ENCODE measurements around the gene MEPCE. TPM values are rescaled to one million over a fixed set of nuclear protein-coding genes. Genes with fewer than 3 reads are reported as not detected.

The MEPCE gene
- total RNA-seq (2022; extraction: Qiagen RNA extraction; ENCODE audit: low read depth) = 37.3 to 48.6 TPM (median 43.9 TPM) in 5 replicates

GRCh38 chr7:100429637-100430492 lies at the start of gene MEPCE:
Gene MEPCE (plus strand): TSS chr7:100429831. CDS start chr7:100430019, 188 bp downstream.

GRCh38 chr7:100428199-100428966 lies 1.2 kb upstream of the MEPCE start, which contains the start of gene ZCWPW1:
Gene ZCWPW1 (minus strand): TSS chr7:100428703. CDS start chr7:100420649, 8,054 bp downstream.

GRCh38 chr7:100464210-100464660 lies 34.6 kb downstream of the MEPCE start, which contains the start of gene SPACDR:
Gene SPACDR (minus strand): TSS chr7:100464260. CDS start chr7:100464025, 235 bp downstream.

GRCh38 chr7:100478958-100479660 lies 49.5 kb downstream of the MEPCE start, which contains the start of gene TSC22D4:
Gene TSC22D4 (minus strand): TSS chr7:100479214. CDS start chr7:100478038, 1,176 bp downstream.

Other genes starting within 250 kb of the MEPCE start
- not detected in 5 replicates for gene PVRIG, start 209.9 kb upstream of the MEPCE start, total RNA-seq (2022; extraction: Qiagen RNA extraction; ENCODE audit: low read depth)
- gene SPDYE3, start 122.1 kb upstream of the MEPCE start, total RNA-seq (2022; extraction: Qiagen RNA extraction; ENCODE audit: low read depth) = not detected in 5 replicates
- 17.3 to 30.3 TPM (median 27.1 TPM) in 5 replicates for gene PILRB, start 71.7 kb upstream of the MEPCE start, total RNA-seq (2022; extraction: Qiagen RNA extraction; ENCODE audit: low read depth)
- 3.3 to 6.0 TPM (median 5.8 TPM) in 5 replicates for gene PILRA, start 56.3 kb upstream of the MEPCE start, total RNA-seq (2022; extraction: Qiagen RNA extraction; ENCODE audit: low read depth)
- gene ZCWPW1, start 1.1 kb upstream of the MEPCE start, total RNA-seq (2022; extraction: Qiagen RNA extraction; ENCODE audit: low read depth) = 0.85 to 2.2 TPM (median 1.3 TPM) in 5 replicates
- gene PPP1R35, start 6.7 kb downstream of the MEPCE start, total RNA-seq (2022; extraction: Qiagen RNA extraction; ENCODE audit: low read depth) = 34.7 to 61.6 TPM (median 57.5 TPM) in 5 replicates
- 0.21 to 0.98 TPM (median 0.66 TPM) in 5 replicates for gene SPACDR, start 34.4 kb downstream of the MEPCE start, total RNA-seq (2022; extraction: Qiagen RNA extraction; ENCODE audit: low read depth)
- gene TSC22D4, start 49.4 kb downstream of the MEPCE start, total RNA-seq (2022; extraction: Qiagen RNA extraction; ENCODE audit: low read depth) = 27.2 to 39.5 TPM (median 29.3 TPM) in 5 replicates
- gene NYAP1, start 54.1 kb downstream of the MEPCE start, total RNA-seq (2022; extraction: Qiagen RNA extraction; ENCODE audit: low read depth) = 0.64 to 1.6 TPM (median 1.2 TPM) in 5 replicates
- 9.7 to 15.0 TPM (median 14.0 TPM) in 5 replicates for gene AGFG2, start 109.4 kb downstream of the MEPCE start, total RNA-seq (2022; extraction: Qiagen RNA extraction; ENCODE audit: low read depth)
- gene SAP25, start 144.1 kb downstream of the MEPCE start, total RNA-seq (2022; extraction: Qiagen RNA extraction; ENCODE audit: low read depth) = 0.42 to 0.76 TPM (median 0.55 TPM) in 3 of 5 replicates, not detected in the others
- gene LRCH4, start 156.3 kb downstream of the MEPCE start, total RNA-seq (2022; extraction: Qiagen RNA extraction; ENCODE audit: low read depth) = 8.9 to 16.3 TPM (median 13.9 TPM) in 5 replicates
- gene FBXO24, start 156.5 kb downstream of the MEPCE start, total RNA-seq (2022; extraction: Qiagen RNA extraction; ENCODE audit: low read depth) = 0.21 to 0.27 TPM (median 0.27 TPM) in 3 of 5 replicates, not detected in the others
- gene PCOLCE, start 172.5 kb downstream of the MEPCE start, total RNA-seq (2022; extraction: Qiagen RNA extraction; ENCODE audit: low read depth) = 6.7 to 10.7 TPM (median 9.0 TPM) in 5 replicates
- gene MOSPD3, start 182.7 kb downstream of the MEPCE start, total RNA-seq (2022; extraction: Qiagen RNA extraction; ENCODE audit: low read depth) = 14.6 to 22.8 TPM (median 18.4 TPM) in 5 replicates
- 2.0 to 3.3 TPM (median 3.0 TPM) in 5 replicates for gene TFR2, start 211.7 kb downstream of the MEPCE start, total RNA-seq (2022; extraction: Qiagen RNA extraction; ENCODE audit: low read depth)
- gene ACTL6B, start 226.6 kb downstream of the MEPCE start, total RNA-seq (2022; extraction: Qiagen RNA extraction; ENCODE audit: low read depth) = not detected in 5 replicates
- 163 to 268 TPM (median 240 TPM) in 5 replicates for gene GNB2, start 243.9 kb downstream of the MEPCE start, total RNA-seq (2022; extraction: Qiagen RNA extraction; ENCODE audit: low read depth)